Gastroesophageal sphincter (tissue), 4 donors: ENCODE results near the gene BDKRB2. TPM values are rescaled to one million over a fixed set of nuclear protein-coding genes. Genes with fewer than 3 reads are reported as not detected.

Experiments
- ATAC-seq: fragments of 150-250 bp; one replicate; pipeline ENCODE4 v1.9.1; 2016; ENCODE audit warnings: mild to moderate bottlenecking, moderate library complexity
- H3K27ac ChIP-seq, 4 donors: fragments of 200-600 bp; sonication (generic) in 3 of 4; 1 replicate in 3 of 4; 2 replicates in 1 of 4; pipeline ENCODE4 v1.5.1; 2016 to 2019
- H3K27me3 ChIP-seq: fragments of 200-600 bp; sonication (generic); one replicate; pipeline ENCODE4 v1.5.1; 2019
- H3K36me3 ChIP-seq, 2 donors: fragments of 200-600 bp; sonication (generic); one replicate each; pipeline ENCODE4 v1.5.1; 2019; ENCODE audit warnings: control low read depth in 1 of 2
- H3K4me1 ChIP-seq, 3 donors: fragments of 200-600 bp; sonication (generic); 1 replicate in 2 of 3; 2 replicates in 1 of 3; pipeline ENCODE4 v1.5.1; 2016 to 2019; ENCODE audit warnings: control low read depth in 2 of 3
- H3K4me3 ChIP-seq, 2 donors: fragments of 200-600 bp; sonication (generic); one replicate each; pipeline ENCODE4 v1.5.1; 2019; ENCODE audit warnings: mild to moderate bottlenecking in 1 of 2, moderate library complexity in 1 of 2
- H3K9me3 ChIP-seq, 3 donors: fragments of 200-600 bp; sonication (generic); one replicate each; pipeline ENCODE4 v1.5.1; 2017 to 2019; ENCODE audit warnings: control low read depth in 2 of 3
- CTCF ChIP-seq, 4 experiments: fragments of 200-600 bp in 2 of 4; fragments of 450-650 bp in 2 of 4; sonication (generic) in 1 of 4; IDR thresholded peaks; one replicate each; pipeline ENCODE4 v1.5.1; 2017 to 2019; ENCODE audit warnings: antibody characterized with exemption in 4 of 4, mild to moderate bottlenecking in 2 of 4, moderate library complexity in 2 of 4
- EP300 ChIP-seq: sonication (generic); formaldehyde crosslinking; IDR thresholded peaks from one replicate; pipeline ENCODE4 v1.6.1; 2017; ENCODE audit warnings: antibody characterized with exemption, mild to moderate bottlenecking
- POLR2A ChIP-seq, 2 donors: fragments of 450-650 bp; IDR thresholded peaks; one replicate each; pipeline ENCODE4 v1.6.1; 2017; ENCODE audit warnings: antibody characterized with exemption in 2 of 2, mild to moderate bottlenecking in 2 of 2, moderate library complexity in 1 of 2
- POLR2AphosphoS5 ChIP-seq: sonication (generic); formaldehyde crosslinking; IDR thresholded peaks from one replicate; pipeline ENCODE4 v1.6.1; 2017; ENCODE audit warnings: antibody characterized with exemption
- WGBS, 2 donors: methylation state at CpG; one replicate each; pipeline ENCODE4 v1.1.5; 2018; ENCODE audit warnings: low coverage in 1 of 2; 5-methylcytosine and 5-hydroxymethylcytosine counted together
- total RNA-seq, 4 donors: library from RNA; depleted of rRNA; stranded (reverse); fragments of >200 nt; gene quantifications; one replicate each; pipeline ENCODE4 v1.1.0, GENCODE V29; 2016

BDKRB2 gene
- total RNA-seq, 4 donors from 2014 or later, result 3.3 to 13.6 (median 8.3) TPM

- no peak overlapping the region for H3K4me3 ChIP-seq
- peak; percentile 78 for ATAC-seq
- no peaks in the 10 kb centered on the region for H3K27me3 ChIP-seq
- no peaks in the 10 kb centered on the region for H3K36me3 ChIP-seq
- TF ChIP-seq EP300 (no peak), CTCF (IDR thresholded peaks at IDR 0.05) (peak in 2 of 4 experiments; percentile 34 to 38)
- H3K4me1 ChIP-seq, result peaks cover 0 to 20% (median 8%) of the 10 kb centered on the region in 3 donors
- H3K9me3 ChIP-seq, result peaks cover 0 to 12% (median 0%) of the 10 kb centered on the region in 3 donors
- no CpG with 5 or more reads among the region's 5 CpGs for WGBS, 2 donors
- H3K27ac ChIP-seq, result peak overlapping the region in 3 of 4 donors; percentile 33 to 62 (median 59)
These were observed 21.1 kb downstream of the BDKRB2 start for GRCh38 chr14:96225745-96226151.

GRCh38 chr14:96227428-96227827 lies 22.8 kb downstream of the BDKRB2 start:
- 88 to 92% methylated on average over 4 to 6 of the region's 7 CpGs for WGBS, 2 donors
- Histone ChIP-seq H3K9me3 (peaks cover 0 to 12% (median 0%) of the 10 kb centered on the region in 3 donors), H3K27ac (no peak overlapping the region), H3K4me1 (peaks cover 0 to 20% (median 5%) of the 10 kb centered on the region in 3 donors), H3K4me3 (no peak overlapping the region), H3K27me3 (no peaks in the 10 kb centered on the region), H3K36me3 (no peaks in the 10 kb centered on the region)
- no peak for TF ChIP-seq EP300
- no peak for ATAC-seq

GRCh38 chr14:96229315-96229714 lies 24.7 kb downstream of the BDKRB2 start:
- H3K27me3 ChIP-seq, result no peaks in the 10 kb centered on the region
- no peak for ATAC-seq
- peaks cover 0 to 12% (median 0%) of the 10 kb centered on the region in 3 donors for H3K9me3 ChIP-seq
- no peak overlapping the region for H3K4me3 ChIP-seq
- no peak overlapping the region for H3K27ac ChIP-seq
- TF ChIP-seq CTCF (IDR thresholded peaks at IDR 0.05) (no peak), EP300 (no peak), POLR2A (IDR thresholded peaks at IDR 0.05) (no peak), POLR2AphosphoS5 (no peak)
- WGBS, 2 donors, result 81% methylated on average over 6 of the region's 6 CpGs; no CpG with 5 or more reads in 1 of the 2 donors
- H3K4me1 ChIP-seq, result peaks cover 0 to 33% (median 11%) of the 10 kb centered on the region in 3 donors
- H3K36me3 ChIP-seq, result no peaks in the 10 kb centered on the region

GRCh38 chr14:96231056-96231455 lies 26.4 kb downstream of the BDKRB2 start:
- Histone ChIP-seq H3K4me3 (no peak overlapping the region), H3K9me3 (peaks cover 0 to 12% (median 0%) of the 10 kb centered on the region in 3 donors), H3K36me3 (no peaks in the 10 kb centered on the region), H3K4me1 (peaks cover 0 to 27% (median 8%) of the 10 kb centered on the region in 3 donors), H3K27ac (peak overlapping the region in 1 of 4 donors; percentile 23), H3K27me3 (no peaks in the 10 kb centered on the region)
- 48 to 71% methylated on average over 1 to 3 of the region's 4 CpGs for WGBS, 2 donors
- no peak for TF ChIP-seq POLR2A (IDR thresholded peaks at IDR 0.05)
- TF ChIP-seq EP300, result no peak
- TF ChIP-seq CTCF (IDR thresholded peaks at IDR 0.05), result no peak
- TF ChIP-seq POLR2AphosphoS5, result no peak
- no peak for ATAC-seq

GRCh38 chr14:96231526-96232130 lies 27.0 kb downstream of the BDKRB2 start:
- H3K4me1 ChIP-seq, result peaks cover 0 to 21% (median 6%) of the 10 kb centered on the region in 3 donors
- H3K4me3 ChIP-seq, result no peak overlapping the region
- TF ChIP-seq EP300, result no peak
- no peak for TF ChIP-seq POLR2A (IDR thresholded peaks at IDR 0.05)
- TF ChIP-seq CTCF (IDR thresholded peaks at IDR 0.05), result no peak
- TF ChIP-seq POLR2AphosphoS5, result no peak
- H3K27me3 ChIP-seq, result no peaks in the 10 kb centered on the region
- H3K36me3 ChIP-seq, result no peaks in the 10 kb centered on the region
- H3K27ac ChIP-seq, result peak overlapping the region in 1 of 4 donors; percentile 23
- 77 to 81% methylated on average over 7 to 8 of the region's 12 CpGs for WGBS, 2 donors
- H3K9me3 ChIP-seq, result peaks cover 0 to 12% (median 0%) of the 10 kb centered on the region in 3 donors
- ATAC-seq, result no peak
